Ascending aorta (tissue), 2 donors: ENCODE data around the gene MAFG. TPM values are rescaled to one million over a fixed set of nuclear protein-coding genes. Genes with fewer than 3 reads are reported as not detected.

Source experiments
- DNase-seq, 2 donors: peaks; one replicate each; pipeline ENCODE4 v3.0.0-alpha.2; 2019; ENCODE audit warnings: low spot score in 2 of 2
- H3K27ac ChIP-seq, 2 donors: fragments of 200-600 bp; sonication (generic); one replicate each; pipeline ENCODE4 v1.5.1; 2016 to 2017; ENCODE audit warnings: mild to moderate bottlenecking in 1 of 2
- H3K27me3 ChIP-seq: fragments of 200-600 bp; sonication (generic); one replicate; pipeline ENCODE4 v1.5.1; 2017
- H3K36me3 ChIP-seq, 2 donors: fragments of 200-600 bp; sonication (generic); one replicate each; pipeline ENCODE4 v1.5.1; 2016
- H3K4me1 ChIP-seq, 2 donors: fragments of 200-600 bp; sonication (generic); one replicate each; pipeline ENCODE4 v1.5.1; 2016 to 2017; ENCODE audit warnings: mild to moderate bottlenecking in 1 of 2
- H3K4me3 ChIP-seq, 2 donors: fragments of 200-600 bp; sonication (generic); one replicate each; pipeline ENCODE4 v1.5.1; 2016 to 2017; ENCODE audit warnings: mild to moderate bottlenecking in 1 of 2
- H3K9me3 ChIP-seq, 2 donors: fragments of 200-600 bp; sonication (generic); one replicate each; pipeline ENCODE4 v1.5.1; 2016
- intact Hi-C: fragments of 100-400 bp; cut with DNase I; formaldehyde crosslinking; loops from one replicate; pipeline ENCODE4 v1.15.1; 2023
- total RNA-seq: library from RNA; depleted of rRNA; stranded (reverse); fragments of >200 nt; gene quantifications from one replicate; pipeline ENCODE4 v1.1.0, GENCODE V29; 2016
- TF ChIP-seq, protein P1 (sequence below), 3 experiments: fragments of 200-600 bp in 2 of 3; fragments of 450-650 bp in 1 of 3; sonication (generic) in 2 of 3; IDR thresholded peaks; one replicate each; pipeline ENCODE4 v1.5.1; 2016 to 2019; ENCODE audit warnings: antibody characterized with exemption in 3 of 3, mild to moderate bottlenecking in 1 of 3, moderate library complexity in 1 of 3

Gene MAFG
- total RNA-seq, 1 donor from 2014 or later = 28.7 TPM

DNA sequence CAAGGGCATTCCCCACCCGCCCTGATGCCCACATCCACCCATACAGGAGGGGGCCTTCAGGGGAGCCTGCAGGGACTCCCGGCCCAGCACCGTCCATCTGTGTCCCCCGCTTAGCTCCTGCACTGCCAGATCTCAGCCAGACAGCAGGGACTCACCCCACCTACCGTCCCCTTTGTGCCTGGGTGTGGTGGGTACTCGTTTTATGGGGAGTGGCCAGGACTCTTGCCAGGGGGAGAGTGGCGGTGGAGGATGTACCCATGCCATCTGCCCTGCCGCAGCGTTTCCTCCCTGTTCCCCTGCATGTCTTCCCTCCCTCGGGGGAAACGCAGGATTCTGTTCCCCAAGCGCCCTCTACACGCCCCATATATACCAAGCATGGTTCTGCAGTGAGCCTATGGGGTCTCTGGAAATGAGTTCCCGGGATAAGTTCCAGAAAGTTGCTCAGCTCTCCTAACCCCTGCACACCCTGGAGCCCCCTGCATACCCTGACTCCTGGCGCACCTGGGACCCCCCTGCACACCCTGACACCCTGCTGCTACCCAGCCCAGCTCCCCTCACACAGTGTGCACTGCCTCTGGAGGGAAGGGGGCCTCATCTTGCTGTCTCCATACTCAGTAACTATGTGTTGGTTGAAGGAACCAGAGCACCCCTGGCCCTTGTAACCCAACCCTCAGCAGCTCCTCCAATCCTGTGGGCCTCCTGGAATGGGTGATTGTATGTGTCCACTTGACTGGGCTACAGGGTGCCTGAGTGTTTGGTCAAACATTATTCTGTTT, 4.2 kb upstream of the MAFG start:
- Histone ChIP-seq H3K27ac (no peak overlapping the region), H3K9me3 (no peaks in the 10 kb centered on the region), H3K4me3 (no peak overlapping the region), H3K36me3 (no peaks in the 10 kb centered on the region), H3K4me1 (peaks cover 6 to 10% of the 10 kb centered on the region in 2 donors), H3K27me3 (no peaks in the 10 kb centered on the region)
- DNase-seq = no peak
- TF ChIP-seq, protein P1, sequence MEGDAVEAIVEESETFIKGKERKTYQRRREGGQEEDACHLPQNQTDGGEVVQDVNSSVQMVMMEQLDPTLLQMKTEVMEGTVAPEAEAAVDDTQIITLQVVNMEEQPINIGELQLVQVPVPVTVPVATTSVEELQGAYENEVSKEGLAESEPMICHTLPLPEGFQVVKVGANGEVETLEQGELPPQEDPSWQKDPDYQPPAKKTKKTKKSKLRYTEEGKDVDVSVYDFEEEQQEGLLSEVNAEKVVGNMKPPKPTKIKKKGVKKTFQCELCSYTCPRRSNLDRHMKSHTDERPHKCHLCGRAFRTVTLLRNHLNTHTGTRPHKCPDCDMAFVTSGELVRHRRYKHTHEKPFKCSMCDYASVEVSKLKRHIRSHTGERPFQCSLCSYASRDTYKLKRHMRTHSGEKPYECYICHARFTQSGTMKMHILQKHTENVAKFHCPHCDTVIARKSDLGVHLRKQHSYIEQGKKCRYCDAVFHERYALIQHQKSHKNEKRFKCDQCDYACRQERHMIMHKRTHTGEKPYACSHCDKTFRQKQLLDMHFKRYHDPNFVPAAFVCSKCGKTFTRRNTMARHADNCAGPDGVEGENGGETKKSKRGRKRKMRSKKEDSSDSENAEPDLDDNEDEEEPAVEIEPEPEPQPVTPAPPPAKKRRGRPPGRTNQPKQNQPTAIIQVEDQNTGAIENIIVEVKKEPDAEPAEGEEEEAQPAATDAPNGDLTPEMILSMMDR (IDR thresholded peaks at IDR 0.05) = no peak
- intact Hi-C loops = no loop called here

DNA sequence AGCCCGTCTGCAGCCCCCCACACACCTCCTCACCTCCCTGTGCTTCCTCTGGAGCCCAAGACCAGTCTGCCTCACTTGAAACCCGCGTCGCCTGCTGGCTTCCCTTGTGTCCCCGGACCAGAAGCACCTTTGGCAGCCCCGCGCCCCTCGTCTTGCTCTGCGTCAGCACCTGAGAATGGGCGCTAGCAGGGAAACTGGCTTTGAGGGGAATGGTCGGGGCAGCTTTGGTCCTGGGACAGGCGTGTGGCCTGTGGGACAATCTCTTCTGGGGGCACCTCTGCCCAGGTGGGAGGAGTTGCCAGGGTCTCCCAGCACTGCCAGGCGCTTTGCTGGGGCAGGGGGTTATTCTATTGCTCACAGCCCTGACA, 3.6 kb upstream of the MAFG start:
- Histone ChIP-seq H3K36me3 (no peaks in the 10 kb centered on the region), H3K27ac (no peak overlapping the region), H3K9me3 (no peaks in the 10 kb centered on the region), H3K27me3 (no peaks in the 10 kb centered on the region), H3K4me3 (no peak overlapping the region), H3K4me1 (peaks cover 5 to 10% of the 10 kb centered on the region in 2 donors)
- intact Hi-C loops = no loop called here
- TF ChIP-seq, protein P1 (IDR thresholded peaks at IDR 0.05) = no peak
- DNase-seq = no peak

DNA sequence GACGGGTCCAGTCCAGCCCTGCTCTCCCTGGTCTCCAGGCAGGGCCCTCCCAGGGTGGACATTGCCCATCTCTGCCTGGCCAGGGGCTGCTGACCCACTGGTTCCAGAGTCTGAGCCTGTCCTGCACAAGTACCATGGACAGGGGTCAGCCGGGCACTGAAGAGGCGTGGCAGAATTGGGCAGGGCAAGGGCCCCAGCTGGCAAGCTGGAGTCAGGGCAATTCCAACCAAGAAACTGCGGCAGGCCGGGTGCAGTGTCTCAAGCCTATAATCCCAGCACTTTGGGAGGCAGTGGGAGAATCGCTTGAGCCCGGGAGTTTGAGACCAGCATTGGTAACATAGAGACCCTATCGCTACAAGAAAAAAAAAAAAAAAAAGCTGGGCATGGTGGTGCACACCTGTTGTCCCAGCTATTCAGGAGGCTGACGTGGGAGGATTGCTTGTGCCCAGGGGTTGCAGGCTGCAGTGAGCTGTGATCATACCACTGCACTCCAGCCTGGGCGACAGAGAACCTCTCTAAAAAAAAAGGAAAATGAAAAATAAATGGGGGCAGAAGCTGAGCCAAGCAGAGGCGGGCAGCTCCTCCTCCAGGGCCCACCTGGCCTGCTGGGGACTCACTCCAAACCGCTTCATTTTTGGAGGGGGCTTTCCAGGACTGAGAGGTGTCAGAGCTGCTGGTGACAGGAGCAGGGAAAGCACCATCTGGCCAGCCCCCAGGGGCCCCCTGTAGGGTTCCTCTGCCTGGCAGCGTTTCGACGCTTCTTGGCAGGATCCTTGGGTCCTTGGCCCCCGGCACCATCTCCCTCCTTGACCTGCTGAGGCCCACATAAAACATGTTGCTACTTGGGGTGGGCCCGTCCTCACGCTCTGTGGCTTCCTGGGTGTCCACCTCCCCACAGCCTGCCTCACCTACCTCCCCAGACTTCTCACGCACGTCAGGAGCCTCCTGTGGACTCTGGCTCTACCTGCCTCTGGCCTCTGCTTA, 2.9 kb upstream of the MAFG start:
- Histone ChIP-seq H3K9me3 (no peaks in the 10 kb centered on the region), H3K4me1 (peaks cover 9 to 17% of the 10 kb centered on the region in 2 donors), H3K27ac (no peak overlapping the region), H3K27me3 (no peaks in the 10 kb centered on the region), H3K36me3 (no peaks in the 10 kb centered on the region), H3K4me3 (no peak overlapping the region)
- intact Hi-C loops = no loop called here
- TF ChIP-seq, protein P1 (IDR thresholded peaks at IDR 0.05) = no peak
- no peak for DNase-seq

DNA sequence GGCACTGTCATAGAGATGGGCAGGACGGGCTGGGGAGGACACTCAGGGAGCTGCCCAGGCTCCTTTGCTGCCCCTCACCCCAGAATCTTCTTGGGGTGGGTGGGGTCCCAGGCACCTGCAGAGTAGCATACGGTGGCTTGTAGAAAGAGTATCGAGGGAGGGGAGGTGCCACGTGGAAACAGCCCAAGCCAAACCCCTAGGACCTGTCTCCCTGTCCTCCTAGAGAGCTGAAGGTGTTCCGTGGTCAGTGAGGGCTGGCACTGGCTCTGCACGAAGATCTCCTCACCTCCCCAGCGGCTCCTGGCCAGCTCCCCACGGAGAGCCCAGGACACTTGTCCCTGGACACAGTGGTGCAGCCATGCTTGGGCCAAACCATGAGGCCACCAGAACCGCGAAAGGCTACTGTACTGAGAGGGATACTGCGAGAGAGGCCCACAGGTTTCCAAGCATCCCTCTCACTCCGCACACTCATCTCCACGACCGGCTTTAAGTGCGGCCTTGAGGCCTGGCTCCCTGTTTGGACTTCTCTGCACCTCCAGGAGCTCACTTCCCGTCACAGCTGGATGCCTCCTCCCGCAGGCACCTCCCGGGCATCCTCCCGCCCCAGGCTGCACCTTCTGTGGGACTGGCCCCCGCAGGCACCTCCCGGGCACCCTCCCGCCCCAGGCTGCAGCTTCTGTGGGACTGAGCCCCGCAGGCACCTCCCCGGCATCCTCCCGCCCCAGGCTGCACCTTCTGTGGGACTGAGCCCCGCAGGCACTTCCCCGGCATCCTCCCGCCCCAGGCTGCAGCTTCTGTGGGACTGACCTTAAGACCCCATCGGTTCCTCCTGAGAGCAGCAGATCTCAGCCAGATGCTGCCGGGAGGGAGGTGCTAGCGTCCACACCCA, 2.0 kb upstream of the MAFG start:
- Histone ChIP-seq H3K27ac (no peak overlapping the region), H3K27me3 (no peaks in the 10 kb centered on the region), H3K9me3 (no peaks in the 10 kb centered on the region), H3K4me3 (no peak overlapping the region), H3K36me3 (no peaks in the 10 kb centered on the region), H3K4me1 (peaks cover 15 to 26% of the 10 kb centered on the region in 2 donors)
- intact Hi-C loops = loop anchor here (5.0 kb wide), 2 partner anchors 57 to 168 kb away; partner anchors contain the start of genes ARHGDIA and FASN
- TF ChIP-seq, protein P1 (IDR thresholded peaks at IDR 0.05) = no peak
- no peak for DNase-seq
